GM21526 (cell line): ENCODE data around the gene SAP30L.
A peak's percentile ranks its signal among the peaks of the same experiment; 100 is the strongest.

Source experiments
- ATAC-seq: cut with Tn5 transposase; IDR thresholded peaks from one replicate; pipeline ENCODE4 v1.9.1; 2021; ENCODE audit warnings: moderate library complexity; ENCODE audit not compliant: unreplicated experiment, low FRiP score

Gene SAP30L

DNA sequence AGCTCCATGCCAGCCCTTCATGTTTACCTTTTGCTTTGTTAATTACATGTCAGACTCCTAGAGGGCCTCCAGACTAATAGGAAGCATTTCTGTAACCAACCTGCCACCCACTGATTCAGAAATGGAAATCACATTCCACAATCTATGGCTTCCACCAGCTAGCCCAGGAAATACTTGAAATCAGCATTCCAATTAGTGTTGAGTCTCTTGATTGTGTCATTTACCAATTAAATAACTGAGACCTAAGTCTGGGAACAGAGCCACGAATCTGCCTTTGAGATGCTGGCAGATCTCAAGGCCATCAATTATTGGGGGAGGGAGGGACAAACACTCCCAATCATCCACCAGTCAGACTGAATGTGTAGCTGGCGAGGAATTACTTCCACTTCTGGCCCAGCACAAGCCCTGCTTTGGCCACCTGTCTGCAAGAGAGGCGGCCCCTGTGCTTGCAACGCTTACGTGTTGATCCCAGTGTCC lies 27.4 kb upstream of the SAP30L start:
- ATAC-seq = no peak

- no peak for ATAC-seq
These were observed 26.6 kb upstream of the SAP30L start for GRCh38 chr5:154419236-154419635.

- ATAC-seq = no peak
These were observed 23.9 kb upstream of the SAP30L start for GRCh38 chr5:154421868-154422267.

GRCh38 chr5:154422298-154422697 lies 23.5 kb upstream of the SAP30L start:
- ATAC-seq = no peak

DNA sequence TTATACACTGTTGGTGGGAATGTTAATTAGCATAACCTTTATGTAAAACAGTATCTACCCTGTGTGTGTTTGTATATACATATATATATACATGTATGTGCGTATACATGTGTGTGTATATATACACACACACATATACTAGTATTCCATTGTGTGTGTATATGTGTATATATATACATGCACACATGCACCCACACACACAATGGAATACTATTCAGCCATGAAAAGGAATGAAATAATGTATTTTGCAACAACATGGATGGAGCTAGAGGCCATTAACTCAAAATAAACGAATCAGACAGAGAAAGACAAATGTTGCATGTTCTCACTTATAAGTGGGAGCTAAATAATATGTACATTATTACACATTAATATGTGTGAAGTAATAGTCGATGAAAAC lies 17.6 kb upstream of the SAP30L start:
- no peak for ATAC-seq

DNA sequence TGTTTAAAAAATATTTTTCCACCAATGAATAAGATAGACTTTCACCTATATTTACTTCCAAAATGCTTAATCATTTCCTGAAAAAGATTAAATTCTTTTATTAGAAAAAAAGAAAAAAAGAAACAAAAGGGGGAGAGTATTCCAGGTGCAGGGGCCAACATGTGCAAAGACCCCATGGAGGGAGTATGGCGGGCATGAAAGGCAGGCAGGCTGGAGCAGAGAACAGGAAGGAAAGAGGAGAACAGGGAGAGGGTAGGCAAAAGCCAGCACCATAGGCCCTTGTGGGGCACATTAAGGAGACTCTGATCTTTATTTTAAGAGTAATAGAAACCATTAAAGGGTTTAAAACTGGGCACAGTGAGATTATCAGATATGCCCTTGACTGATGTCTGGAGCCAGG lies 16.5 kb upstream of the SAP30L start:
- ATAC-seq = no peak

- ATAC-seq = no peak
These were observed 15.3 kb upstream of the SAP30L start for GRCh38 chr5:154430466-154430865.

- ATAC-seq = no peak
These were observed 14.7 kb upstream of the SAP30L start for GRCh38 chr5:154430961-154431630.

- ATAC-seq = no peak
These were observed 10.6 kb upstream of the SAP30L start for GRCh38 chr5:154435226-154435625.

GRCh38 chr5:154437281-154437965 lies 8.4 kb upstream of the SAP30L start:
- no peak for ATAC-seq

DNA sequence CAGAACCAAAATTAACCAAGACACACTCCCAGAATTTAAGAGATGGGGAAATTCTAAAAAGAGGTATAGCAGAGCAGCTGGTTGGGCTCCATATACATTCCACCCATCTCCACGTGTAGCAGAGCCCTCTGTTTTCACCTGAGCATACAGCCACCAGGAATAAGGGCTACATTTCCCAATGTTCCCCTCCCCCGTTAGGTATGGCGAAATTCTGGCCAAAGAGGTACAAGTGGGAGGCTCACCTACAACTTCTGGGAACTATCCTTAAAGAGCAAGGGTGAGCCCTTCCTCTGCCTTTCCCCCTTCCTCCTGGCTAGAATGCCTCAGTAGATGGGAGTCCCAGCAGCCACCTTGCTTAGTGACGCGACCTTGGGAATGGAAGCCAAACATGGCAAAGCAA lies 5.3 kb upstream of the SAP30L start:
- no peak for ATAC-seq

DNA sequence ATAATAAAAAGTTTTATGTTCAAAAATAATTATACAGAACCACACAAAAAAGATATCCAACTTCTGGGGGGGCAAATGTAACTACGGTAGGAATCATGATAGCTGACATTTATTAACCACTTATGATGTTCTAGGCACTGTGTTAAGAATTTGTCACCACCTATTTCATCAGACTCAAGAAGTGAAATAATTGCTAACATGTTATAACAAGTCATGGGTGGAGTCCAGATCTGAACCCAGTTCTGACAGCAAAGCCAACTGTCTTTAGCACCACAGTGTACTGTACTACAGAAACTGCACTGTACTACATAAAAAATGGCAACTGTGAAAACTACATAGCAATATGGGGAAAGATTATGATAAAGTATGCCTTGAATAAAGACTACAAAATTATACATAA lies 3.0 kb upstream of the SAP30L start:
- ATAC-seq = no peak

DNA sequence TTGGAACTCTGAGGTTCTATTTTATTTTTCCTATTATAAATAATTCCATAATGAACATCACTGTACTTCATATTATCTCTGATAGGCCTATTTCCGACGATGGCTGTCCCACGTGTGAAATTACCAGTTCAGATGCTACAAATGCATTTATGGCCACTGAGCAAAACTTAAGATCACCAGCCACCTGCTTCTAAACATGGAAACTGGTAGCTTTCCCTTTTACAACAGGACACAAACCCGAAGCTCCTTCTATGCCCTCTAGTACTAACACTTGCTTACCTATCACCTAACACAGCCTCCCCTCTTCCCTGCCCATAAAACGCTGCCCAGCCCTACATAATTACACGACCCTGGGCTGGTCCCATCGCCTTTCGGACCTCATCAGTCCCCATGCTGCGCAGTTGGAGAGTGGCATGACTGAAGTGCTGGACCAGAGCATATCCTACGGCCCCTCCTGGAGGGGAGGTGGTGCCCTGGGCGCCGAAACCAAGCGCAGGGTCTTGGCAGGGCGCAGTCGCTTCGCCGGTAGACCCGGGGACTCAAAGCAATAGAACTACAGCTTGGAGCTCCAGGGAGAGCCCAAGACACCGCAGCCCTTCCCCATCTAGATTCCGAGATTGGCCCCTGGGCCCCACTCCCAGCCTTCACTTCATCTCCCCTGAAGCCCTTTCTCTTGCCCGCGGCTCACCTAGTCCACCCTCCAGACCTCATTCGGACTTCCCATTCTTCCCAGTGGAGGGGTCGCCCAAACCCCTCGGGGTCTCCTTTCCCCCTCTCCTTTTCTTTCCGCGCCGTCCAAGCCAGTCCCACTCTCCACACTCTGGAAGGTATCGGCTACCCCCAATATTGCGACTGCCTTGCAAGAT lies 1.0 kb upstream of the SAP30L start:
- no peak for ATAC-seq

DNA sequence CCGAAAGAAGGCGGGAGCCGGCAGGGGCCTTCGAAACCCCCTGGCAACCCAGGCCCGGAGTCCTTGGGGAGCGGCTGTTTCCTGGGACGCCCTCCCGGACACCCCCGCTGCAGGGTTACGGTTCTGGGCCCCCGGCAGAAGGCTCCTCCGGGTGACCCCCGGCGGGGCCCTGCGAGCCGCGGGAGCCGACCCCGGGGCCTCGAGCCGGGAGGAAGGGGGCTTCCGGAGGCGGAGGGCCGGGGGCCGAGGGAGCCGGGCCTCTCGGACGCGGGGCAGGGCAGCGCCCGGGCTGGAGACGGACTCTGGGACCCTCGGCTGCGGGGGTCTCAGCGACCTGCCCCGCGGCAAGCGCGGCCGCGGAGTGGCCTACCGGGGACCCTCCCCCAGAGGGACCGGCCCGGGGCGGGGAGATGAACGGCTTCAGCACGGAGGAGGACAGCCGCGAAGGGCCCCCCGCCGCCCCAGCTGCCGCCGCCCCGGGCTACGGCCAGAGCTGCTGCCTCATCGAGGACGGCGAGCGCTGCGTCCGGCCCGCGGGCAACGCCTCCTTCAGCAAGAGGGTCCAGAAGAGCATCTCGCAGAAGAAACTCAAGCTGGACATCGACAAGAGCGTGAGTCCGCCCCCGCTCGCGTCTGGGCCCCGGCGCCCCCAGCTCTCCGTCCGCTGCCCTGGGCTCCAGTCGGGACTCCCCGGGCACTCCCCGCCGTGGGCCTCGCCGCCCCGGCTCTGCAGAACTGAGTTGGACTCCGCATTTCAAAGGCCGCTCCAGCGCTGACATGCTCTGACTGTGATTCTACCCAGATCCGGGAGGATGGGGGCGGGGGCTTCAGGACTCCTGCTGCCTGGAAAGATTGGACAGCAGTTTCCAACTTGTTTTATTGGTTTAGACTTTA lies 645 bp downstream of the SAP30L start:
- ATAC-seq = peak; percentile 17

- no peak for ATAC-seq
These were observed 1.4 kb downstream of the SAP30L start for GRCh38 chr5:154447089-154447725.

- ATAC-seq = no peak
These were observed 4.0 kb downstream of the SAP30L start for GRCh38 chr5:154449786-154450185.

DNA sequence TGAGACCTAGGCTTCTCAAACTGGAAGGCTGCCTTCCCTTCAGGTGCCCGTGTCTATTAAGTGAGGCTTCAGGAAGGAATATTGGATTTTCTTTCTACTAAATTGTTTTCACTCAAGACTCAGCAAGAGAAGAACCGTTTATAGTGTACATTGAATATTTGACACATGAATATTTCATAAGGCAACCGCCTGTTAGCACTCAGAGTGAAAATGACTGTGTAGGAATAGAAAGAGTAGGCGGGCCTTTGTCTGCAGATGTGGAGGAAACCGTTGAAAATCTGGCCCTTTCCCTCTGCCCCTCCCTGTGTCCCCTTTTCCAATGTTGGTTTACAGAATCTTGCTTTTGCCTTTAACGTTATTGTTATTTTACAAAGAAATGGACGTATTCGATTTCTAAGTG lies 6.2 kb downstream of the SAP30L start:
- no peak for ATAC-seq

- no peak for ATAC-seq
These were observed 9.8 kb downstream of the SAP30L start for GRCh38 chr5:154455585-154455984.

- ATAC-seq = no peak
These were observed 10.7 kb downstream of the SAP30L start for GRCh38 chr5:154456540-154456939.

DNA sequence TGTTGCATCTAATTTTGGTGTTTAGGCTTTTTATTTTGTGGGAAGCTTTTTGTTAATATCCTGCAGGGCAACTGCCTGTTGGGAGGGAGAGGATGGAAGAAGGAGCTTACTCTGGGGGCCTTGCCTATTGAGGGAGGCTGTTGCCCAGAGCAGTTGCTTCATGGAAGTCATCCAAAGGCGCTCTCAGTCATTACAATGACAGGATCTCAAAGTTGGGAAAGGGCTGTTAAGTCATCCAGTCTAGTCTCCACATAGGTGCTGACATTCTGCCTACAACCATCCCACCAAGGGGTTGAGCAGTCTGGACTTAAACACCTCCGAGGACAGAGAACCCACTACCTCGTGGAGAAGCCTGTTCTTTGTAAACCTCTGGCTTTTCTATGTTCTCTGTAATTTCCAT lies 13.2 kb downstream of the SAP30L start:
- no peak for ATAC-seq
